ENCODE measurements around the gene TTR. TPM values are rescaled to one million over a fixed set of nuclear protein-coding genes. Genes with fewer than 3 reads are reported as not detected.

Gene TTR
- total RNA-seq, 1 donor from 2014 or later, result not detected

DNA sequence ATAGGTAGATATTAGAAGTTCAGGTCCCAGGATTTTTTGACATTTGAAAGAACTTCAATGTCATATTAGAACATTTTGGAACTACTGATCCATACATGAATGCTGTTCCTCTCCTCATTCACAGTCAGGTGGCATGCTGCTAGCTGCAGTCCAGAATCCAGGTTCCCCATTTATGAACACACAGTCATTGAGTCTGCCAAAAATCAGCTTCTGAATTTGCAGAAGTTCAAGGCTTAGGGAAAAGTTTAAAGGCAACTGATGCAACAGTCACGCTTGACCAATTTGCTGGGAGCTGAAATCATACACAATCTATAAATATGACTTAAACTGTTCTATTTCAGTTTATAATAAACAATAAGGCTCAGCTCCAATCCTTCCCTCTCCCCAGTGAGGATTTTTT is 17.3 kb upstream of the TTR start:
- Histone ChIP-seq H3K79me2 (ENCODE audit: insufficient read depth, low read length) (no peaks in the 10 kb centered on the region), H3K4me2 (ENCODE audit: low read length) (no peak overlapping the region), H3K4me3 (ENCODE audit: insufficient read depth, low read depth, low read length) (no peak overlapping the region), H2AFZ (ENCODE audit: low read depth, low read length) (no peak overlapping the region), H3K27me3 (ENCODE audit: insufficient read depth, low read length) (no peaks in the 10 kb centered on the region), H4K20me1 (ENCODE audit: insufficient read depth, low read length) (no peaks in the 10 kb centered on the region), H3K9ac (ENCODE audit: low read length) (no peak overlapping the region), H3K4me1 (ENCODE audit: insufficient read depth, low read length) (no peaks in the 10 kb centered on the region), H3K36me3 (ENCODE audit: insufficient read depth, low read length) (no peaks in the 10 kb centered on the region), H3K9me3 (ENCODE audit: insufficient read depth, low read depth, low read length) (no peaks in the 10 kb centered on the region), H3K27ac (ENCODE audit: low read depth, low read length) (no peak overlapping the region)
- no peak overlapping the region for H3K27ac Mint-ChIP-seq (ENCODE audit: unreplicated experiment)
- H3K4me1 Mint-ChIP-seq (ENCODE audit: low read depth, unreplicated experiment), result no peaks in the 10 kb centered on the region
- FAIRE-seq (no peak), DNase-seq (ENCODE audit: low read depth) (no peak)
- no peaks in the 10 kb centered on the region for H3K9me3 Mint-ChIP-seq (ENCODE audit: unreplicated experiment)
- TF ChIP-seq, protein P1, sequence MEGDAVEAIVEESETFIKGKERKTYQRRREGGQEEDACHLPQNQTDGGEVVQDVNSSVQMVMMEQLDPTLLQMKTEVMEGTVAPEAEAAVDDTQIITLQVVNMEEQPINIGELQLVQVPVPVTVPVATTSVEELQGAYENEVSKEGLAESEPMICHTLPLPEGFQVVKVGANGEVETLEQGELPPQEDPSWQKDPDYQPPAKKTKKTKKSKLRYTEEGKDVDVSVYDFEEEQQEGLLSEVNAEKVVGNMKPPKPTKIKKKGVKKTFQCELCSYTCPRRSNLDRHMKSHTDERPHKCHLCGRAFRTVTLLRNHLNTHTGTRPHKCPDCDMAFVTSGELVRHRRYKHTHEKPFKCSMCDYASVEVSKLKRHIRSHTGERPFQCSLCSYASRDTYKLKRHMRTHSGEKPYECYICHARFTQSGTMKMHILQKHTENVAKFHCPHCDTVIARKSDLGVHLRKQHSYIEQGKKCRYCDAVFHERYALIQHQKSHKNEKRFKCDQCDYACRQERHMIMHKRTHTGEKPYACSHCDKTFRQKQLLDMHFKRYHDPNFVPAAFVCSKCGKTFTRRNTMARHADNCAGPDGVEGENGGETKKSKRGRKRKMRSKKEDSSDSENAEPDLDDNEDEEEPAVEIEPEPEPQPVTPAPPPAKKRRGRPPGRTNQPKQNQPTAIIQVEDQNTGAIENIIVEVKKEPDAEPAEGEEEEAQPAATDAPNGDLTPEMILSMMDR (IDR thresholded peaks at IDR 0.05; ENCODE audit: insufficient read depth, low read depth, low read length), result no peak
- TF ChIP-seq EZH2 (IDR thresholded peaks at IDR 0.05; ENCODE audit: insufficient read depth, low read length), result no peak
- no peak overlapping the region for H3K4me3 Mint-ChIP-seq (ENCODE audit: unreplicated experiment)
- H3K27me3 Mint-ChIP-seq (ENCODE audit: low read depth, unreplicated experiment), result peaks cover 10% of the 10 kb centered on the region
- H3K36me3 Mint-ChIP-seq (ENCODE audit: low read depth, unreplicated experiment), result no peaks in the 10 kb centered on the region

DNA sequence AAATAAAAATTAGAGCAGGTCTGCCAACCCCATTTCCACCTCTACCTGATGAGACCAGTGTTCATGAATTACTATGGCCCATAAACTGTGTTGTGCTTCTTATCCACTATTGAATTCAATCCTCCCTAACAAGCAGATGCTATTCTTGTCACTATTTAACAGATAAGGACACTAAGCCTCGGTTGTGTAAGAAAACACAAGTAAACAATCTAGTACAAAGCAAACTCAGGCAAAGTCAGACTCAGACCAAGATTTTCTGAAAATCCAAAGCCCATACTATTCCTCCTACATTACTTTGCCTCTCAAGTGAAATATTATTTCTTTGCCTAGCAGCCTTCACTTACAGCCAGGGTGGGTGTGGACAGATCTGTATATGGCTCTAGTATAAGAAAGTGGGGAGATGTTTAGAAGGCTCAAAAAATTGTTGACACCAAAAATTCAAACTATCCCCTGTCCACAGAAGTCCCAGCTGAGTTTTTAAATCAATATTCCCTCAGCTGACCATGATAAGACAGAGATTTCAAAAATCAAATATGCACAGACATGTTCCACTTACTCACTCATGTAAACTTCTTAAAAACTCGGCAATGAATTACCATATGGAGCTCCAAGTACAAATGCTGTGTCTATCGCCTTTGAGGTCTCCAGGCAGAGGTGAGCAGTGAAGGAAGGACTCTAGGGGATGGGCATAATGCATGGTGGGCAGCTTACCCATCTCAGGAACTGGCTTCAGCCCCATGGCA is 16.0 kb upstream of the TTR start:
- no peak overlapping the region for H3K4me3 Mint-ChIP-seq (ENCODE audit: unreplicated experiment)
- Histone ChIP-seq H3K9me3 (ENCODE audit: insufficient read depth, low read depth, low read length) (no peaks in the 10 kb centered on the region), H3K79me2 (ENCODE audit: insufficient read depth, low read length) (no peaks in the 10 kb centered on the region), H2AFZ (ENCODE audit: low read depth, low read length) (no peak overlapping the region), H3K4me1 (ENCODE audit: insufficient read depth, low read length) (no peaks in the 10 kb centered on the region), H4K20me1 (ENCODE audit: insufficient read depth, low read length) (no peaks in the 10 kb centered on the region), H3K9ac (ENCODE audit: low read length) (no peak overlapping the region), H3K27ac (ENCODE audit: low read depth, low read length) (no peak overlapping the region), H3K36me3 (ENCODE audit: insufficient read depth, low read length) (no peaks in the 10 kb centered on the region), H3K4me3 (ENCODE audit: insufficient read depth, low read depth, low read length) (no peak overlapping the region), H3K27me3 (ENCODE audit: insufficient read depth, low read length) (no peaks in the 10 kb centered on the region), H3K4me2 (ENCODE audit: low read length) (no peak overlapping the region)
- no peaks in the 10 kb centered on the region for H3K36me3 Mint-ChIP-seq (ENCODE audit: low read depth, unreplicated experiment)
- H3K27me3 Mint-ChIP-seq (ENCODE audit: low read depth, unreplicated experiment), result peaks cover 10% of the 10 kb centered on the region
- FAIRE-seq, result no peak
- no peak for DNase-seq (ENCODE audit: low read depth)
- H3K4me1 Mint-ChIP-seq (ENCODE audit: low read depth, unreplicated experiment), result no peaks in the 10 kb centered on the region
- no peaks in the 10 kb centered on the region for H3K9me3 Mint-ChIP-seq (ENCODE audit: unreplicated experiment)
- TF ChIP-seq, protein P1 (IDR thresholded peaks at IDR 0.05; ENCODE audit: insufficient read depth, low read depth, low read length), result no peak
- TF ChIP-seq EZH2 (IDR thresholded peaks at IDR 0.05; ENCODE audit: insufficient read depth, low read length), result no peak
- no peak overlapping the region for H3K27ac Mint-ChIP-seq (ENCODE audit: unreplicated experiment)

DNA sequence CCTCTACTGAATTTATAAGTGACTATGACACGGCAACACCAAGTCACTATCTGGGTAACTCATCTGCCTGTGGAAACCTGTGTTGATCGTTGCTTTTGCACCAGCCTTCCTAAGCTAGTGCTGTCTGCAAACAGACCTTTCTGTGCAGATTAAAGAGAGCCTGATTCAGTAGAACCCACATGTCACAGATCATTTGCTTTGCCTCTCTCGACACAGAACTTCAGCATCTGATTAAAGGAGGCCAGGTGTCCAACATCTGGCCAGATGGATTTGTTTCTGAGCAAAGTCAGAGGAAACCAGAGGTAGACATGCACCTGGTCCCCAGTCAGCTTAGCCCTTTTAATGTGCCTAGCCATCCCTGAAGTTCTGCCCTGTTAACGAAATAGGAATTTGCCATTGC is 15.0 kb upstream of the TTR start:
- no peak overlapping the region for H3K4me3 Mint-ChIP-seq (ENCODE audit: unreplicated experiment)
- no peaks in the 10 kb centered on the region for H4K20me1 ChIP-seq (ENCODE audit: insufficient read depth, low read length)
- H3K27ac Mint-ChIP-seq (ENCODE audit: unreplicated experiment), result no peak overlapping the region

More for the DNA sequence above, 15.0 kb upstream of the TTR start:
- no peaks in the 10 kb centered on the region for H3K79me2 ChIP-seq (ENCODE audit: insufficient read depth, low read length)
- peaks cover 10% of the 10 kb centered on the region for H3K27me3 Mint-ChIP-seq (ENCODE audit: low read depth, unreplicated experiment)
- H3K36me3 ChIP-seq (ENCODE audit: insufficient read depth, low read length), result no peaks in the 10 kb centered on the region
- H3K27me3 ChIP-seq (ENCODE audit: insufficient read depth, low read length), result no peaks in the 10 kb centered on the region
- peaks cover 4% of the 10 kb centered on the region for H3K4me1 ChIP-seq (ENCODE audit: insufficient read depth, low read length)
- H3K4me1 Mint-ChIP-seq (ENCODE audit: low read depth, unreplicated experiment), result no peaks in the 10 kb centered on the region
- H3K9me3 Mint-ChIP-seq (ENCODE audit: unreplicated experiment), result no peaks in the 10 kb centered on the region
- no peak overlapping the region for H3K9ac ChIP-seq (ENCODE audit: low read length)
- TF ChIP-seq, protein P1 (IDR thresholded peaks at IDR 0.05; ENCODE audit: insufficient read depth, low read depth, low read length), result no peak
- no peak for TF ChIP-seq EZH2 (IDR thresholded peaks at IDR 0.05; ENCODE audit: insufficient read depth, low read length)
- no peak overlapping the region for H2AFZ ChIP-seq (ENCODE audit: low read depth, low read length)
- H3K4me3 ChIP-seq (ENCODE audit: insufficient read depth, low read depth, low read length), result no peak overlapping the region
- FAIRE-seq (no peak), DNase-seq (ENCODE audit: low read depth) (no peak)
- no peaks in the 10 kb centered on the region for H3K9me3 ChIP-seq (ENCODE audit: insufficient read depth, low read depth, low read length)
- no peak overlapping the region for H3K4me2 ChIP-seq (ENCODE audit: low read length)
- H3K27ac ChIP-seq (ENCODE audit: low read depth, low read length), result no peak overlapping the region
- no peaks in the 10 kb centered on the region for H3K36me3 Mint-ChIP-seq (ENCODE audit: low read depth, unreplicated experiment)

All from astrocyte (in vitro differentiated cells and primary cell).